Measurements from ENCODE around the gene SOX10. TPM values are rescaled to one million over a fixed set of nuclear protein-coding genes. Genes with fewer than 3 reads are reported as not detected.

SOX10 gene
- total RNA-seq, 1 donor from 2014 or later = not detected

- Mint-ChIP-seq H3K4me1 (ENCODE audit: low read depth) (peaks cover 7% of the 10 kb centered on the region), H3K27me3 (ENCODE audit: low read depth) (peaks cover 5% of the 10 kb centered on the region), H3K27ac (ENCODE audit: unreplicated experiment) (no peak overlapping the region), H3K36me3 (ENCODE audit: low read depth) (no peaks in the 10 kb centered on the region), H3K9me3 (ENCODE audit: low read depth) (no peaks in the 10 kb centered on the region), H3K4me3 (ENCODE audit: unreplicated experiment) (no peak overlapping the region)
- DNase-seq (ENCODE audit: low spot score) = no peak
- TF ChIP-seq CTCF (IDR thresholded peaks at IDR 0.05) = no peak
Measured at GRCh38 chr22:37995460-37995859, 11.1 kb upstream of the SOX10 start.

- DNase-seq (ENCODE audit: low spot score) = no peak
- H3K36me3 Mint-ChIP-seq (ENCODE audit: low read depth) = no peaks in the 10 kb centered on the region
- no peak overlapping the region for H3K4me3 Mint-ChIP-seq (ENCODE audit: unreplicated experiment)
- peaks cover 5% of the 10 kb centered on the region for H3K27me3 Mint-ChIP-seq (ENCODE audit: low read depth)
- H3K4me1 Mint-ChIP-seq (ENCODE audit: low read depth) = peaks cover 4% of the 10 kb centered on the region
- H3K27ac Mint-ChIP-seq (ENCODE audit: unreplicated experiment) = no peak overlapping the region
- TF ChIP-seq CTCF (IDR thresholded peaks at IDR 0.05) = no peak
- H3K9me3 Mint-ChIP-seq (ENCODE audit: low read depth) = no peaks in the 10 kb centered on the region
Measured at GRCh38 chr22:37994982-37995381, 10.6 kb upstream of the SOX10 start.

GRCh38 chr22:37994049-37994448 is 9.7 kb upstream of the SOX10 start:
- TF ChIP-seq CTCF (IDR thresholded peaks at IDR 0.05) = no peak
- Mint-ChIP-seq H3K36me3 (ENCODE audit: low read depth) (no peaks in the 10 kb centered on the region), H3K27me3 (ENCODE audit: low read depth) (peaks cover 5% of the 10 kb centered on the region), H3K4me1 (ENCODE audit: low read depth) (peaks cover 3% of the 10 kb centered on the region), H3K27ac (ENCODE audit: unreplicated experiment) (no peak overlapping the region), H3K9me3 (ENCODE audit: low read depth) (no peaks in the 10 kb centered on the region), H3K4me3 (ENCODE audit: unreplicated experiment) (no peak overlapping the region)
- no peak for DNase-seq (ENCODE audit: low spot score)

GRCh38 chr22:37991731-37992442 is 7.5 kb upstream of the SOX10 start:
- H3K36me3 Mint-ChIP-seq (ENCODE audit: low read depth) = no peaks in the 10 kb centered on the region
- no peaks in the 10 kb centered on the region for H3K4me1 Mint-ChIP-seq (ENCODE audit: low read depth)
- no peak overlapping the region for H3K27ac Mint-ChIP-seq (ENCODE audit: unreplicated experiment)
- H3K27me3 Mint-ChIP-seq (ENCODE audit: low read depth) = no peaks in the 10 kb centered on the region
- no peak overlapping the region for H3K4me3 Mint-ChIP-seq (ENCODE audit: unreplicated experiment)
- TF ChIP-seq CTCF (IDR thresholded peaks at IDR 0.05) = no peak
- no peak for DNase-seq (ENCODE audit: low spot score)
- no peaks in the 10 kb centered on the region for H3K9me3 Mint-ChIP-seq (ENCODE audit: low read depth)

- no peak for TF ChIP-seq CTCF (IDR thresholded peaks at IDR 0.05)
- H3K4me1 Mint-ChIP-seq (ENCODE audit: low read depth) = no peaks in the 10 kb centered on the region
- no peaks in the 10 kb centered on the region for H3K27me3 Mint-ChIP-seq (ENCODE audit: low read depth)
- DNase-seq (ENCODE audit: low spot score) = no peak
- no peak overlapping the region for H3K27ac Mint-ChIP-seq (ENCODE audit: unreplicated experiment)
- no peak overlapping the region for H3K4me3 Mint-ChIP-seq (ENCODE audit: unreplicated experiment)
- no peaks in the 10 kb centered on the region for H3K36me3 Mint-ChIP-seq (ENCODE audit: low read depth)
- H3K9me3 Mint-ChIP-seq (ENCODE audit: low read depth) = no peaks in the 10 kb centered on the region
Measured at GRCh38 chr22:37990862-37991261, 6.5 kb upstream of the SOX10 start.
